HG03139 (cell line): ENCODE measurements around the gene KLHL8.

ENCODE experiments used
- ATAC-seq: cut with Tn5 transposase; IDR thresholded peaks from one replicate; pipeline ENCODE4 v1.9.1; 2021; ENCODE audit not compliant: unreplicated experiment

Gene KLHL8

DNA sequence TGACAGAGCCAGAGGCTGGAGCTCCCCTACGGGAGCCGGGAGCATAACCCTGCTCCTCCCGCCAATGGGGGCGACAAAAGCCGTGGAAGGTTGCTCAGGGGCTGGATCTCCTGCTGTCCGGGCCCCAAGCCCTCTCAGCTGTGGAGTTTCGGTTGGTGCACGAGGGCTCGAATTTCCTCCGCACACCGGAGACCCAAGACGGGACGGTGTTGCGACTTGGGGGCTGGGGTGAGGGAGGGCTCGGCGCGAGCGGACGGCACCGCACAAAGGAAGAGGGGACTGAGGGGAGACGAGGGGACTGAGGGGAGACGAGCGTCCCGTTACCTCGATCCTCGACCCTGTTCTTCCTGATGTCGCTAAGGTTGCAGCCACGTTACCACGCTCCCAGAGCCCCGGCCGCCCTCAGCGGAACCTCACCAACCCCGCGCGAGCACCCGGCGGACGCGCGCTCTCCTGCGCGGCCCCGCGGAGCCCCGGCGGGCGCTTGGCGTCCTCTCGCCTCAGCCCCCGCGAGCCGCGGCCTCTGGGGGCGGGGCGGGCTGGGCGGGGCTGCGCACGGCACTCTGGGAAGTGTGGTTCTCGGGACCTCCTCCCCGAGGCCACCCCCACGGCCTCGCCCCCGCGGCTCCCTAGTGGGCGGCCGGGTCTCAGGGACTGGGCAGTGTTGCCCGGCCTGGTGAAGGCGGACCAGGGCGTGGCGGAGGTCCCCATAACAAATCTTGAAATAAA is at the start of gene KLHL8:
TSS of gene KLHL8 (minus strand) at position 525 of the 729 bp plus-strand sequence. CDS start 25,079 bp downstream, outside the sequence.
- ATAC-seq, result peak; percentile 90

DNA sequence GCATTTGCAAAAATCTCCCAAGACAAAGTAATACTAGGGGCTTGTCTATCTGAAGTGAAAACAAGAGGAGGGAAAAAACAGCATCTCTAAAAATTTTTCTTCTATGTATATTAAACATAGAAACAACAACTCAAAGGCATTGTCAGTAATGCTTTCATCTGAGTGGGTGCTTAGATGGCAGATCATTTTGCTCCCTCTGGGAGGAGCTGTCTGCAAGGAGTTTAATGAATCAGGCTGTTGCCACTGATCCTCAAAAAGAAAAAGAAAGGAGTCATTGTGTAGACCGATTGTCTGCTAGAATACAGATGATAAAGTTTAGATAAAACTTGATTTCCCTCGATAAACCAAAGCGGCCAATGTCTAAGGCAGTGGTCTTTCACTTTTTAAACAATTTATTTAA is 49.7 kb upstream of the KLHL8 start:
- ATAC-seq, result no peak

DNA sequence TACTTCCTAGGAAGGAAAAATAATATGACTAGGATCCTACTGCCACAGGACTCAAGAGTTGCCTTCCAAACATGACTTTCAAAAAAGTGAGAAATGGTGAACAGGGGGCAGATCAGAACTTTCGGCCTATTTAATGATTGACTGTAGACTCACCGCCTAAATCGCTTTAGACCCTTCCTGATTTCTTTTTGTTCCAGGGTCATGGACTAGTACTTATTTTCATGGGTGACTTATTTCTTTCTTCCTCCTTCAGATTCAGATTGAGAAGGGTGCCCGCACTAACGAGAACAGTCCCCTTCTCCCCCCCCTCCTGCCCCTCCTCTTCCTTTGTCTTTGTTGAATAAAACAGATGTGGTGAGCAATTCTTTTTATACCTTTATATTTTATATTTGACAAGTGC is 48.0 kb upstream of the KLHL8 start:
- ATAC-seq, result no peak

GRCh38 chr4:87266986-87267385 is 46.6 kb upstream of the KLHL8 start:
- no peak for ATAC-seq

- no peak for ATAC-seq
Observed at GRCh38 chr4:87262886-87263285, 42.5 kb upstream of the KLHL8 start.

- ATAC-seq, result no peak
Observed at GRCh38 chr4:87260477-87260876, 40.1 kb upstream of the KLHL8 start.

DNA sequence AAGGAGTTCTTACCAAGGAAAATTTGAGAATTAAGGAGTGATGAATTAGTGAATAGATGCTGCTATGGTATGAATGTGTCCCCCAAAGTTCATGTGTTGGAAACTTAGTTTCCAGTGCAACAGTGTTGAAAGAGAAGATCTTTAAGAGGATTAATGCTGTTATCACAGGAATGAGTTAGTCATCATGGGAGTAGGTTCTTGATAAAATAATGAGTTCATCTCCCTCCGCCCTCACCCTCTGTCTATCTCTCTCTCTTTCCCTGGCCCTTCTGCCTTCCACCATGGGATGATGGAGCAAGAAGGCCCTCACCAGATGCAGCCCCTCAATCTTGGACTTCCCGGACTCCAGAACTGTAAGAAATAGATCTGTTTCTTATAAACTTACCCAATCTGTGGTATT is 38.3 kb upstream of the KLHL8 start:
- no peak for ATAC-seq

- ATAC-seq, result no peak
Observed at GRCh38 chr4:87257523-87257922, 37.1 kb upstream of the KLHL8 start.

DNA sequence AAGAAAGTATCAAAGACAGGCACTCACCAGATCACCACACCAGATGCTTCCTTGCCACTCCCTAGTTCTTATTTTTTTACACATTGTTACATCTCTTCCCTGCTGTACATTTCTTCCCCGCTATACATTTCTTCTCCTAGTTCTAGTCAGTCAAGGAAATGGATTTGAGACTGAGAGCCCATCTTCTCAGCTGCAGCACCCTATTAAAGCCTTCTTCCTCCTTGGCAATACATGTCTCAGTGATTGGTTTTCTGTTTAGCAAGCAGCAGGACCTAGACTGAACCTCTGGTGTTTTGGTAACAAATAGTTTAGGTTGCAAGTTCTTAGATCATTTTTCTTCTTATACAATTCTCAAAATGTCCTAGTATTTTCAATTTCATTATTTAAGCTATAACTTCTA is 35.3 kb upstream of the KLHL8 start:
- ATAC-seq, result no peak

DNA sequence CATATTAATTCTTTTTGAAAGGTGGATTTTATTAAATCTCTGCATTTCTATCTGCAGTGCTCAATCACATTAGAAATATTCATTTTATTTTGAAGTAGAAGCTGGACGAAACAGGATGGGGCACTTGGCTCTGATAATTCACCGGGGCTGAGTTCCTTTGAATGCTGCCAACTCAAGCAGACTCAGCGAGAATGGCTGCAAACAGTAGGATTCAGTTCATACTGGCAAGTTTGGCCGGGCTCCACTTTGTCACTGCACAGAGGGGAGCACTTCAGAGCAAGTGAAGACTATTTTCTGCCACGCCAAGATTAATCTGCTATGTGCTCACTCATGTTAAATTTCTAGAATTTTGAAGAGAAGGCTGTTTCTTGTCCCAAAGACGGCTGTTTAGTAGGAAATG is 30.7 kb upstream of the KLHL8 start:
- ATAC-seq, result no peak

DNA sequence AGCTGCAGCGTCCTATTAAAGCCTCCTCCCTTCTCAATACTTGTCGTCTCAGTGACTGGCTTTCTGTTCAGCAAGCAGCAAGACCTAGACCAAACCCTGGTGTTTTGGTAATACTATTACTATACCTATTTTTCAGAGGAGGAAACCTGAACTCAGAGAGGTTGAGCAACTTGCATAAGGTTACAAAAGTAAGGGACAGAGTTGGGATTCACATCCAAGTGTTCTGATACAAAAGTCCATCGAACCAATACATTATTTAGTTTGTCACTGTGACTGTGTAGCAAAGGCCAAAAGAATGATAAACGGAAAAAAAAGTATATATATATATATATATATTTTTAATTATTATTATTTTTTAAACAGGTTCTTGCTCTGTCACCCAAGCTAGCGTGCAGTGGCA is 29.9 kb upstream of the KLHL8 start:
- ATAC-seq, result no peak

DNA sequence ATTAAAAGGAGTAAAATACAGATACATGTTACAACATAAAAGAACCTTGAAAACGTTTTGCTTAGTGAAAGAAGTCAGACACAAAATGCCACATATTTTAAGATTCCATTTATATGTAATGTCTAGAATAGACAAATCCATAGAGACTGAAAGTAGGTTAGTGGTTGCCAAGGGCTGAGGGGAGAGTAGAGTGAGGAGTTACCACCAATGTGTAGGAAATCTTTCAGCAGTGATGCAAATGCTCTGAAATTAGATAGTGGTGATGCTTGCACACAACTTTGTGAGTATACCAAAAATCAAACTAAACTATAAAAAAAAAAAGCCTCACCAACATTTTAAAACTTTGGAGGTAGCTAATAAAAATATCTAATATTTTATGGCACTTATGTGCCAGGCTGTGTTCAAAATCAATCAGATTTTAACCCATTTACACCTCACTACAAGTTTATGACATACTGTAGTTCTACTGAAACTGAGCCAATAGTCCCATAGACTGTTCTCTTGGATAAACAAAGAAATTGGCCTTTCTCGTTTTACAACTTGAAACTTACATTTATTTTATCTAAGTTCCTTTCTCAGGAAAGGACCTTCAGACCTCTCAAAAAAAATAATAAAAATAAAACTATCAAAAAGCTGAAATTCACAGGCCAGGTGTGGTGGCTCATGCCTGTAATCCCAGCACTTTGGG is 29.1 kb upstream of the KLHL8 start:
- no peak for ATAC-seq

- ATAC-seq, result no peak
Observed at GRCh38 chr4:87243426-87244053, 23.1 kb upstream of the KLHL8 start.

- ATAC-seq, result no peak
Observed at GRCh38 chr4:87241336-87241735, 20.9 kb upstream of the KLHL8 start.

- no peak for ATAC-seq
Observed at GRCh38 chr4:87240341-87240740, 19.9 kb upstream of the KLHL8 start.

- ATAC-seq, result no peak
Observed at GRCh38 chr4:87239821-87240220, 19.4 kb upstream of the KLHL8 start.

GRCh38 chr4:87239194-87239593 is 18.8 kb upstream of the KLHL8 start:
- ATAC-seq, result no peak

DNA sequence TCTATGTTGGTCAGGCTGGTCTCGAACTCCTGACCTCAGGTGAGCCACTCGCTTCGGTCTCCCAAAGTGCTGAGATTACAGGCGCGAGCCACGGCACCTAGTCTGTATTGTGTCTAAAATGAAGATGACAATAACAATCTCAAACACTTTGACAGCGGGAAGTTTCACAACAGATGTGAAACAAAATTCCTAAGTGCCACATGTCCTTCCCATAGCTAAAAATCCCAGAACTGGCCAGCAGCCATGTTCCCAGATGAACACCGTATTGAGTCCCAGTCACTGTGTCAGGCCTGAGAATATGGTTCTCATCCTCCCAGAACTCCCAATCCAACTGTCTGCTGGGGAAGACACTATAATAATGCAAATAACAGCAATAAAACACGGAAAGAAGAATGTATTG is 16.4 kb upstream of the KLHL8 start:
- ATAC-seq, result no peak

GRCh38 chr4:87235020-87235671 is 14.7 kb upstream of the KLHL8 start:
- ATAC-seq, result no peak

DNA sequence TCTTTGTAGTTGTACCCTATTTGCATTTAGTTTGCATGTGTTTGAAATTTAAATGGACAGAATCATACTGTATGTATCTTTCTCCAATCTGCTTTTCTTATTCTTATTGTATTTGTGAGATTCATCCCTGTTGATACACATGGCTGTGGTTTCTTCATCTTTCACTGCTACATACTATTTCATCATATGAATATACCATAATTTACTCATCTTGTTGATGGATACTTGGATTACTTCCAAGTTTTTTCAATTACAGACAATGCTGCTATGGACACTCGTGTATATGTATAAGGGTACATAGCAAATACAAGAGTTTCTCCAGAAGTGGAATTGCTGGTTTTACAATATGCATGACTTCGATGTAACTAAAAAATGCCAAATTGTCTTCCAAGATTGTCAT is 11.8 kb upstream of the KLHL8 start:
- ATAC-seq, result no peak

GRCh38 chr4:87230806-87231205 is 10.4 kb upstream of the KLHL8 start:
- no peak for ATAC-seq

DNA sequence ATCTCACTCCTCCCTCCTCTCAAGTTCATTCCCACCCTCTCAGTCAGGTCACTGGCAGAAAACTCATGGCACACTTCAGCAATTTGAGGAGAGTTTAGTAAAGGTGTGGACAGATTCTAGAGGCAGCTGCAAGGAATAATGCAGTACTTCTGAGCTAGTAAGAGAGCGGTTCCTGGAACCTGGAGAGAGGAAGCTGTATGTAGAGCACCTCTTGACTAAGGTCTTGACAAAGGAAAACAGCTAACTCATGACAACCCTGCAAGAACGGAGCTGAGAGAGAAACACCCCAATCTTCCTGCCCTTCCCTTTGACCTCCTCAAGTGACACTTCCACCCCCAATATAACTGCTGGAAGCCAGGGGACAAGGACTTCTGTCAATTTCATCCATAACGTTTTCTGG is 9.6 kb upstream of the KLHL8 start:
- no peak for ATAC-seq
